OCI-LY1 (cell line): Measurements from ENCODE around the gene DNMBP.

ENCODE experiments used
- H2AFZ ChIP-seq: fragments of 200-600 bp; sonication (generic), shearing (Covaris generic); 2 replicates; pipeline ENCODE4 v1.6.0; 2014; ENCODE audit warnings: antibody characterized with exemption, mild to moderate bottlenecking, low read length
- H3F3A ChIP-seq: fragments of 200-600 bp; sonication (generic), shearing (Covaris generic); 2 replicates; pipeline ENCODE4 v1.6.0; 2014; ENCODE audit warnings: mild to moderate bottlenecking, antibody characterized with exemption, low read length, moderate library complexity; ENCODE audit not compliant: insufficient read depth
- H3K27ac ChIP-seq: fragments of 200-600 bp; sonication (generic); 2 replicates; pipeline ENCODE4 v1.5.1; 2014; ENCODE audit warnings: low read length, mixed run types, mild to moderate bottlenecking, low read depth; ENCODE audit not compliant: poor library complexity, severe bottlenecking
- H3K27me3 ChIP-seq: fragments of 200-600 bp; sonication (generic); 2 replicates; pipeline ENCODE4 v1.6.0; 2014; ENCODE audit warnings: antibody characterized with exemption, mild to moderate bottlenecking, low read length, moderate library complexity; ENCODE audit not compliant: insufficient read depth
- H3K36me3 ChIP-seq: fragments of 200-600 bp; sonication (generic); 2 replicates; pipeline ENCODE4 v1.6.1; 2014; ENCODE audit warnings: mild to moderate bottlenecking, antibody characterized with exemption, low read length, moderate library complexity, mixed read lengths; ENCODE audit not compliant: insufficient read depth
- H3K4me1 ChIP-seq: fragments of 200-600 bp; sonication (generic); 2 replicates; pipeline ENCODE4 v1.5.1; 2014; ENCODE audit warnings: mild to moderate bottlenecking, low read length, moderate library complexity; ENCODE audit not compliant: insufficient read depth, severe bottlenecking
- H3K4me2 ChIP-seq: fragments of 200-600 bp; sonication (generic), shearing (Covaris generic); 2 replicates; pipeline ENCODE4 v1.6.1; 2014; ENCODE audit warnings: low read length
- H3K4me3 ChIP-seq: fragments of 200-600 bp; sonication (generic); 2 replicates; pipeline ENCODE4 v1.5.1; 2014; ENCODE audit warnings: low read length, low read depth, mild to moderate bottlenecking, mixed read lengths; ENCODE audit not compliant: poor library complexity, severe bottlenecking
- H3K79me2 ChIP-seq: fragments of 200-600 bp; shearing (Covaris generic); 2 replicates; pipeline ENCODE4 v1.6.1; 2016; ENCODE audit warnings: mixed run types, low read length, mixed read lengths; ENCODE audit not compliant: insufficient read depth
- H3K9ac ChIP-seq: fragments of 200-600 bp; sonication (generic), shearing (Covaris generic); 2 replicates; pipeline ENCODE4 v1.6.1; 2014; ENCODE audit warnings: mild to moderate bottlenecking, low read length, mixed read lengths
- H3K9me2 ChIP-seq: fragments of 200-600 bp; sonication (generic), shearing (Covaris generic); 2 replicates; pipeline ENCODE4 v1.6.1; 2014; ENCODE audit warnings: low read depth, mild to moderate bottlenecking, low read length, mixed read lengths
- H3K9me3 ChIP-seq: fragments of 200-600 bp; shearing (Covaris generic); 2 replicates; pipeline ENCODE4 v1.6.1; 2014; ENCODE audit warnings: low read length, mixed read lengths
- H4K20me1 ChIP-seq: fragments of 200-600 bp; sonication (generic), shearing (Covaris generic); 2 replicates; pipeline ENCODE4 v1.6.0; 2016; ENCODE audit warnings: mild to moderate bottlenecking, low read length; ENCODE audit not compliant: insufficient read depth
- EZH2 ChIP-seq: fragments of 200-600 bp; sonication (generic), shearing (Covaris generic); IDR thresholded peaks from 2 replicates; pipeline ENCODE4 v1.8.0; 2017; ENCODE audit warnings: borderline replicate concordance, mixed run types, mild to moderate bottlenecking, antibody characterized with exemption, low read length, moderate library complexity, mixed read lengths
- TF ChIP-seq, protein P1 (sequence below): fragments of 200-600 bp; sonication (generic), shearing (Covaris generic); IDR thresholded peaks from 2 replicates; pipeline ENCODE4 v1.5.1; 2017; ENCODE audit warnings: mild to moderate bottlenecking, antibody characterized with exemption, low read length, moderate library complexity, mixed read lengths

The DNMBP gene

DNA sequence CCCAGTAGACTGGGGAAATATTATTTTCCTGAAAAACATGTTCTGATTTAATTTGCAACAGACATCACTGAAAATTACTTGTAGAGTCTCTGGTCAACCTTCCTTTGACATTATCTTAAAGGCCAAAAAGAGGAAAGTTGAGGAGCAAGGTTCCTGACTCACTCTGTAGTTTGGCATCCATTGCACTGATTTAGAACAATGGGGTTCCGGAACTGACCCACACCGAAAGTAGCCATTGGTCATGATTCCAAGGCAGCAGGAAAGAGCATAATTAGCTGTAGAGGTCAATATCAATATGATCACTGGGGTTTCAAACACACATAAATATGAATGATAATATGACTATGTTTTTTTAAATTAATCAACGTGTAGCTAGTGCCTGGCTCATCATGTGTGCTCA lies 65.8 kb downstream of the DNMBP start:
- no peak overlapping the region for H3K9ac ChIP-seq
- H3K79me2 ChIP-seq = peaks cover 8% of the 10 kb centered on the region; the same call in 1 of the 2 replicates
- no peaks in the 10 kb centered on the region for H3K9me2 ChIP-seq
- no peaks in the 10 kb centered on the region for H3K27me3 ChIP-seq
- no peak overlapping the region for H3K4me2 ChIP-seq
- TF ChIP-seq, protein P1, sequence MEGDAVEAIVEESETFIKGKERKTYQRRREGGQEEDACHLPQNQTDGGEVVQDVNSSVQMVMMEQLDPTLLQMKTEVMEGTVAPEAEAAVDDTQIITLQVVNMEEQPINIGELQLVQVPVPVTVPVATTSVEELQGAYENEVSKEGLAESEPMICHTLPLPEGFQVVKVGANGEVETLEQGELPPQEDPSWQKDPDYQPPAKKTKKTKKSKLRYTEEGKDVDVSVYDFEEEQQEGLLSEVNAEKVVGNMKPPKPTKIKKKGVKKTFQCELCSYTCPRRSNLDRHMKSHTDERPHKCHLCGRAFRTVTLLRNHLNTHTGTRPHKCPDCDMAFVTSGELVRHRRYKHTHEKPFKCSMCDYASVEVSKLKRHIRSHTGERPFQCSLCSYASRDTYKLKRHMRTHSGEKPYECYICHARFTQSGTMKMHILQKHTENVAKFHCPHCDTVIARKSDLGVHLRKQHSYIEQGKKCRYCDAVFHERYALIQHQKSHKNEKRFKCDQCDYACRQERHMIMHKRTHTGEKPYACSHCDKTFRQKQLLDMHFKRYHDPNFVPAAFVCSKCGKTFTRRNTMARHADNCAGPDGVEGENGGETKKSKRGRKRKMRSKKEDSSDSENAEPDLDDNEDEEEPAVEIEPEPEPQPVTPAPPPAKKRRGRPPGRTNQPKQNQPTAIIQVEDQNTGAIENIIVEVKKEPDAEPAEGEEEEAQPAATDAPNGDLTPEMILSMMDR = no peak
- TF ChIP-seq EZH2 = no peak
- H3K27ac ChIP-seq = no peak overlapping the region
- H2AFZ ChIP-seq = no peak overlapping the region
- H4K20me1 ChIP-seq = no peaks in the 10 kb centered on the region
- H3K4me1 ChIP-seq = no peaks in the 10 kb centered on the region
- H3K9me3 ChIP-seq = no peaks in the 10 kb centered on the region
- peaks cover 23% of the 10 kb centered on the region for H3K36me3 ChIP-seq
- H3F3A ChIP-seq = no peaks in the 10 kb centered on the region
- no peak overlapping the region for H3K4me3 ChIP-seq

DNA sequence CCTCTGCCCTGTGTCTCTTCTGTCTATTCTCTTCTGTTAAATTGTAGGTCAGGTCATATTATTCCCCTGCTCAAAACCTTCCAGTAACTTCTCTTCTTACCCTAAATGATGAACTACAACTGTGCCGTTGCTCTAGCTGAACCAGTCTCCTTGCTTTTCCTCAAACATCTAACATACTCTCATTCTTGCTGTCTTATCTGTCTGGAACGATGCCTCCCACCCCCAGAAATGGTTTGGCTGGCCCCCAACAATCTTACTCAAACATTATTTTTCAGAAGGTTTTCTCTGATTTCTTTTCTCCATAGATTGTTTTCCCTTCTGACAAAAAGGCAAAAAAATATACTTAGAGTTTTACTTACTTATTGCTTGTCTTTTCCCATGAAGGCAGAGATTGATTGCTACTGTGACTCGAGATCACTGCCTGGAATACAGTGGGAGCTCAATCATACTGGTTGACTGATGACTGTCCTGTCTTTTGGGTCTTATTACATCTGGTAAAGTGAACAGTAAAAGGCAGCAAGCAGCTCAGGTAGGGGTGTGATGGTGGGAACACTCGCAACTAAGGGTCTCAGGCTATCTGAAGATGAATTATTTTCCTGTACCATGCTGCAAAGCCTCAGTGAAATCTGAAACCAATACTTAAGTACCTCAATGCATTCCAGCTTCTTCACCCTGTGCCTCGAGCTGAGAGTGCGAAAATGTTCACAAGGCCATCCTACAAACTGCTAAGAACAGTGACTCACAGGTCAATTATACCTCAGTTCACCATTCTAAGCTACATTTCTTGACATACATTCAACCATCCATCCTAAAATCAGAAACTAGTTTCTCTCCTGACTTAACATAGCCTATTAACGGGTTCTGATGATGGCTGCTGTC lies 67.6 kb downstream of the DNMBP start:
- Histone ChIP-seq H3K27me3 (no peaks in the 10 kb centered on the region), H3K9me3 (no peaks in the 10 kb centered on the region), H2AFZ (no peak overlapping the region), H3K36me3 (peaks cover 23% of the 10 kb centered on the region), H3K4me2 (no peak overlapping the region), H3K27ac (no peak overlapping the region), H3K79me2 (peaks cover 8% of the 10 kb centered on the region; the same call in 1 of the 2 replicates), H3K4me1 (no peaks in the 10 kb centered on the region), H4K20me1 (no peaks in the 10 kb centered on the region), H3K9ac (no peak overlapping the region), H3K4me3 (no peak overlapping the region), H3F3A (no peaks in the 10 kb centered on the region), H3K9me2 (no peaks in the 10 kb centered on the region)
- TF ChIP-seq, protein P1 = no peak
- no peak for TF ChIP-seq EZH2

DNA sequence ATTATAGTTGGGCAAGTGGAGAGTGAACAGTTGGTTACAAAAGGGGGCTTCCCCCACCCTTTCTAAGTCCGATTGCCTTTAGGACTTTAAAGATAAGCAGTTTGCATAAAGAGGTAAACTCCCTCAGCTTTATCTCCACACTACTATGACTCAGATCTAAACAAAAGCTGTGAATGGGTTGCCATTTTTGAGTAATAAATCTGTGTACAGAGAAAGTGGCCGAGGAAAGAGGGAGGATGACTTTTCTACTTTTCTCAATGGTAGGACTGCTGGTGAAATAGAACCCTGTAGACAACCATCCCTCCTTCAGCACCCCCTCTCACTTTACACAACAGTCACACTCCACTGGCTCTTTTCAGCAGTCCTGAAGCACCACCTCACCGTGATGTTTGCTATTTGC lies 71.2 kb downstream of the DNMBP start:
- no peak overlapping the region for H2AFZ ChIP-seq
- H3K27ac ChIP-seq = no peak overlapping the region
- no peak overlapping the region for H3K9ac ChIP-seq
- TF ChIP-seq EZH2 = no peak
- TF ChIP-seq, protein P1 = no peak
- no peaks in the 10 kb centered on the region for H3K79me2 ChIP-seq
- H3K27me3 ChIP-seq = no peaks in the 10 kb centered on the region
- H3K36me3 ChIP-seq = peaks cover 23% of the 10 kb centered on the region
- H3F3A ChIP-seq = no peaks in the 10 kb centered on the region
- H3K9me2 ChIP-seq = no peaks in the 10 kb centered on the region
- no peaks in the 10 kb centered on the region for H3K9me3 ChIP-seq
- no peak overlapping the region for H3K4me2 ChIP-seq
- no peaks in the 10 kb centered on the region for H4K20me1 ChIP-seq
- no peaks in the 10 kb centered on the region for H3K4me1 ChIP-seq
- H3K4me3 ChIP-seq = no peak overlapping the region
